Neutrophil (primary cell): Measurements from ENCODE around the gene CIB4.

Experiments used
- H3K27ac ChIP-seq: fragments of 200-600 bp; sonication (generic); 2 replicates; pipeline ENCODE4 v1.5.1; 2016; ENCODE audit warnings: mild to moderate bottlenecking, moderate library complexity
- H3K27me3 ChIP-seq: fragments of 200-600 bp; sonication (generic); 2 replicates; pipeline ENCODE4 v1.6.0; 2016; ENCODE audit warnings: mild to moderate bottlenecking
- H3K36me3 ChIP-seq: fragments of 200-600 bp; sonication (generic); 2 replicates; pipeline ENCODE4 v1.5.1; 2017
- H3K4me1 ChIP-seq, 2 experiments: fragments of 200-600 bp in 1 of 2; sonication (generic) in 1 of 2; 1 replicate in 1 of 2; 2 replicates in 1 of 2; pipeline versions ENCODE4 v1.5.1 to v1.6.1; 2013 to 2016; ENCODE audit warnings: low read depth in 1 of 2, low read length in 1 of 2, mild to moderate bottlenecking in 1 of 2, moderate library complexity in 1 of 2; ENCODE audit not compliant: control insufficient read depth in 1 of 2, insufficient read depth in 1 of 2
- H3K4me3 ChIP-seq, 2 experiments: fragments of 200-600 bp in 1 of 2; sonication (generic) in 1 of 2; 1 replicate in 1 of 2; 2 replicates in 1 of 2; pipeline ENCODE4 v1.5.1; 2013 to 2016; ENCODE audit warnings: low read depth in 1 of 2, low read length in 1 of 2, mild to moderate bottlenecking in 1 of 2, moderate library complexity in 1 of 2
- H3K9me3 ChIP-seq: fragments of 200-600 bp; sonication (generic); 2 replicates; pipeline ENCODE4 v1.5.1; 2016
- TF ChIP-seq, protein P1 (sequence below): fragments of 200-600 bp; sonication (generic); IDR thresholded peaks from 2 replicates; pipeline ENCODE4 v1.5.1; 2016; ENCODE audit warnings: antibody characterized with exemption

The CIB4 gene

DNA sequence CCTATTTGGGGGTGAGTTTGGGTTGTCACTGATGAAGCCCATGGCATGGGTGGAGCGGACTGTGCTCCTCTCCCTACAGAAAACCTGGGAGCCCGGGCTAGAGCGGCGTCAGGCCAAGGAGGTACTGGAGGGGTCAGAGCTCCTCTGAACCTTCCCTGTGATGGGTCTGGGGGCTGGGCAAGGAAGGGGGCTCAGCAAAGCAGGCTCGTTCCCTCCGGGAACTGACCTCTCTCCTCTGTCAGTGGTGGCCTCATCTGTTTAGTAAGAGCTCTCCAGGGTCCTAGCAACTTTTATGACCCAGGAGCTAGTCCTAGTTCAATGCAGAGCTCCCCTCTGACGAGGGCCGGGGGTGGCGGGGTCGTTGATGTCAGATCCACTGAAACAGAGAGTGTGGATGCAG lies 100.9 kb downstream of the CIB4 start:
- no peak overlapping the region for H3K4me3 ChIP-seq
- no peak overlapping the region for H3K27ac ChIP-seq
- TF ChIP-seq, protein P1, sequence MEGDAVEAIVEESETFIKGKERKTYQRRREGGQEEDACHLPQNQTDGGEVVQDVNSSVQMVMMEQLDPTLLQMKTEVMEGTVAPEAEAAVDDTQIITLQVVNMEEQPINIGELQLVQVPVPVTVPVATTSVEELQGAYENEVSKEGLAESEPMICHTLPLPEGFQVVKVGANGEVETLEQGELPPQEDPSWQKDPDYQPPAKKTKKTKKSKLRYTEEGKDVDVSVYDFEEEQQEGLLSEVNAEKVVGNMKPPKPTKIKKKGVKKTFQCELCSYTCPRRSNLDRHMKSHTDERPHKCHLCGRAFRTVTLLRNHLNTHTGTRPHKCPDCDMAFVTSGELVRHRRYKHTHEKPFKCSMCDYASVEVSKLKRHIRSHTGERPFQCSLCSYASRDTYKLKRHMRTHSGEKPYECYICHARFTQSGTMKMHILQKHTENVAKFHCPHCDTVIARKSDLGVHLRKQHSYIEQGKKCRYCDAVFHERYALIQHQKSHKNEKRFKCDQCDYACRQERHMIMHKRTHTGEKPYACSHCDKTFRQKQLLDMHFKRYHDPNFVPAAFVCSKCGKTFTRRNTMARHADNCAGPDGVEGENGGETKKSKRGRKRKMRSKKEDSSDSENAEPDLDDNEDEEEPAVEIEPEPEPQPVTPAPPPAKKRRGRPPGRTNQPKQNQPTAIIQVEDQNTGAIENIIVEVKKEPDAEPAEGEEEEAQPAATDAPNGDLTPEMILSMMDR: no peak
- H3K9me3 ChIP-seq: no peaks in the 10 kb centered on the region
- no peaks in the 10 kb centered on the region for H3K36me3 ChIP-seq
- H3K4me1 ChIP-seq: no peaks in the 10 kb centered on the region
- H3K27me3 ChIP-seq: peaks cover 22% of the 10 kb centered on the region

DNA sequence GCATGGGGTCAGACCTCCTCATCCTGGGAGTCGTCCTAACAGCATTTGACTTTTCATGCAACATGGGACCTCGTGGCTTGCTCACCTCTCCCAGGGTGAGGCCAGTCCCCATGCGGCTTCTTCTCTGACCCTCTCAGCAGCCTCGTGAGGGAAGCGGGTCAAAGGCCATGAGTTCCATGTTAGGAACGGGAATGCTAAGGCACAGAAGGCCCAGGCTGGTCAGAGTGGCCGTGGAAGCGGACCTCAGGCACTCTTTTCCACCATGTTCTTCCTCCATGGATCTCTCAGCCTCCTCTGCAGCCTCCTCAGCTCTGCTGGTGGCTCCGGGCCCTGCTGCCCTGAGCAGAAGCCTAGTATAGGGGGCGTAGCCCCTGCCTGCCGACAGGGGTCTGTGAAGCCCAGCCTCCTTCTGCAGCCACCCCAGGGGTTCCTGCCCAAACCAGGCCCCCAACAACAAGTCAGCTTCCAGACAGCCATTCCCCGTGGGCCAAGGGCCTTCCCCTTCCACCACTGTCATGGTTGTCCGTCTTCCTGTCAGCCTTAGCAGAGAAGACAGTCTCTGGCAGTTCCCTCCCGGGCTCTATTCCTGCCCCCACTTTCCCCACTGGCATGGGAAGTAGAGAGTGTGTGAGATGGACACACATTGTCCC lies 103.2 kb downstream of the CIB4 start:
- Histone ChIP-seq H3K9me3 (no peaks in the 10 kb centered on the region), H3K27me3 (peaks cover 14% of the 10 kb centered on the region), H3K4me3 (no peak overlapping the region), H3K36me3 (no peaks in the 10 kb centered on the region), H3K27ac (no peak overlapping the region), H3K4me1 (no peaks in the 10 kb centered on the region)
- TF ChIP-seq, protein P1: no peak

DNA sequence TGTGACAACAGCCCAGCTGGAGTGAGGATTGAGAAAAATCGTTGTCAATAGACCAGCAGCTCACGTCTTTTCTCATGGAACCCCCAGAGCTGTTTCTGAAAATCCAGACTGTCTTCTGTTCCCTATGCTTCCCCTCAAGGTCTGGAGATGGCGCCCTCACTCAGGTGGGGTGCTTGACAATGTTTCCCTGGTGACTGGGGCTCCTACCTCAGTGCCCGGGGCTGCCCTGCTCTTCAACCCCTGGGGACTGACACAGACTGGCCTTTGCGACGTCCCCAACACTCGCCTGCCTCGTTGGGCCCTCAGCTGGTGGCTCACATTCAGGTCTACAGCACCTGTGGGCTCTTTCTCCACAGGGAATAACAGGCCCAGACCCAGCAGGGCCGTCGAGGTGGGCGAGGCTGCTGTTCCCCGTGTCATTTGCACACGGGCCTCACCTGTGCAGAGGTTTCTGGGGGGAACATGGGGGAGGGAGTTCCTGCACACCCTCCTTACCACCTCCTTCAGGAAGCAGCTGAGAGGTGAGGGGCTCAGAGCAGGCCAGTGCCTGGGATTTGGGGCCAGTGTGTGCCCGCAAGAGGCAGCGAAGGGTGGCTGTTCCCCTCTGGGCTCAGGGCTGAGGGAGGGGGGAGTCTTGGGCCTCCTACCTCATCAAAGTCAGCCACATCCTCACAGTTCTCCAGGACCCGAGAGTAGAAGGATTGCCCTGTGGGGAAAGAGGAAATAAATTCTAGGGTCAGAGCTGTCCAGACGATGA lies 103.9 kb downstream of the CIB4 start:
- TF ChIP-seq, protein P1: no peak
- H3K4me1 ChIP-seq: no peaks in the 10 kb centered on the region
- H3K27me3 ChIP-seq: peaks cover 14% of the 10 kb centered on the region
- no peak overlapping the region for H3K27ac ChIP-seq
- no peaks in the 10 kb centered on the region for H3K9me3 ChIP-seq
- no peak overlapping the region for H3K4me3 ChIP-seq
- no peaks in the 10 kb centered on the region for H3K36me3 ChIP-seq

DNA sequence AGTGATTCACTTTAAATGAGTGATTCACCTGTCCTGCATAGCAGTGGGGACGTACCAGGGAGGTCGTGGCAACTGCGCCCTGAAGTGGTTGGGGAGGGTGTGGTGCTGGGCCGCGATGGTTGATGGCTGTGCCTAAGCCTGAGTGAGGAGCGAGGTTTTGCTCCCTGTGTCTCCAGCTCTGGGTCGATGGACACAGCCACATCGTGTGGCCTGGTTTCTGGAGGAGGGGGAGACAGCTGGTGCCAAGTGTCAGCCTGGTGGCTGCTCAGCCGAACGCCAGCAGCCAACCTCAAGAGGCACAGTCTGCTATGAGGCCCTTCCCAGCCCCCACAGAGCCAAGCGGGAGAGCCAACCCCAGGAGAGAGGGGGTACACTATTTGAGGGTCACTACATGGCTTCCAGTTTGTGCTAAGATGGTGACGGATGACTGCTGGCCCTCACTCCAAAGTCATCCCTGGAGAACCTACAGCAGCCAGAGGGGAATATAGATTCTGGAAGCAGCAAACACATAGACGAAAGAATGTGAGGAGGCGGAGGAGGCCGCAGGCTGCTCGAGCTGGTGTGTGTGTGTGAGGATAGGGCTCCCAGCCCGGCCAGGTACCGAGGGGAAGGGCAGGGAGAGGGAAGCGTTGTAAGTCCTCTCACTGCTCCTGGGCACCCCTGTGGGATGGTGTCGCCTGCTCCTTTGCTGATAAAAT lies 104.6 kb downstream of the CIB4 start:
- Histone ChIP-seq H3K4me3 (no peak overlapping the region), H3K27me3 (peaks cover 14% of the 10 kb centered on the region), H3K4me1 (no peaks in the 10 kb centered on the region), H3K36me3 (no peaks in the 10 kb centered on the region), H3K27ac (no peak overlapping the region), H3K9me3 (no peaks in the 10 kb centered on the region)
- TF ChIP-seq, protein P1: no peak

DNA sequence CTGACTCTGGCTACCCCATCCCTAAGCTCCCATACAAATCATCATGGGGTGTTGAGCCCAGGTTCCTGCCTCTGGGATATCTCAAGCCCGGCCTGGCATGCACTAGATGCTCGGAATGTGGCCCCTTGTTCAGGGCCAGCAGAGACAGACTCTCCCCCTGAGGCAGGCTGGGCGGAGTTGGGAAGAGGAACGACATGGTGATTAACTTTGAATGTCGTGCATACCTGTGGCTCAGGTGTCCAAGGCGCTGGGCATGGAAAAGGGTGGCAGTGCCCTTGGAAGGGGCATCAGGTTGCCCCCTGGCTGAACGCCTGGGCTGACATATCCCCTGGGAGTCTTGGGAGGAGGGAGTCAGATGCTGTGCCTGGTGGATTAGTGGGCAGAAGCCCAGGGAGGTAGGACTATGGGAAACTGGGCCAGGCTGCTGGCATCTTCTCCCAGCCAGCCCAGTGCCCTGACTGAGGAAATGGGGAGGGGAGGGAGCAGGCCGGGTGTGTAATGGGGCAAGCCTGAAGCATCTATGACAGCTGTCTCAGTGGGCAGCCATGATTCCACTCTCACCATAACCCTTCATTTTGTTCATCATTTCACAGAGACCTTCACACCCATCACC lies 105.4 kb downstream of the CIB4 start:
- Histone ChIP-seq H3K9me3 (no peaks in the 10 kb centered on the region), H3K27me3 (peaks cover 6% of the 10 kb centered on the region)

More for the DNA sequence above, 105.4 kb downstream of the CIB4 start:
- H3K36me3 ChIP-seq: no peaks in the 10 kb centered on the region
- no peak overlapping the region for H3K27ac ChIP-seq
- no peaks in the 10 kb centered on the region for H3K4me1 ChIP-seq
- TF ChIP-seq, protein P1: no peak
- no peak overlapping the region for H3K4me3 ChIP-seq
